Caki2 (cell line): ENCODE results near the gene GTF2F2. TPM values are rescaled to one million over a fixed set of nuclear protein-coding genes. Genes with fewer than 3 reads are reported as not detected.
"Not testable (repeated sequence)": the region's sequence is repeated elsewhere in the genome, so short reads cannot be mapped to it uniquely, and the experiment has no call there.

Experiments used
- DNase-seq: peaks from one replicate; pipeline ENCODE4 v3.0.0-alpha.2; 2015; ENCODE audit warnings: low read depth
- in situ Hi-C: cut with HindIII; loops from 2 replicates; pipeline ENCODE4 v1.10.0; 2016; ENCODE audit warnings: low sequenced_read_pairs, low pct_unique_long_range_greater_than_20kb, mixed read lengths
- total RNA-seq: library from RNA; depleted of rRNA; stranded (reverse); fragments of >200 nt; shearing (Covaris generic); gene quantifications from 2 replicates; pipeline ENCODE4 v1.2.3, GENCODE V29; 2014; ENCODE audit warnings: low replicate concordance

Gene GTF2F2
- total RNA-seq, 1 experiment from 2014 or later: 17.3 TPM

- in situ Hi-C loops: no loop called here
- no peak for DNase-seq
These were observed 146.9 kb downstream of the GTF2F2 start for GRCh38 chr13:45267215-45267614.

- in situ Hi-C loops: no loop called here
- DNase-seq: no peak
These were observed 148.9 kb downstream of the GTF2F2 start for GRCh38 chr13:45269204-45269603.

- no peak for DNase-seq
- in situ Hi-C loops: no loop called here
These were observed 156.6 kb downstream of the GTF2F2 start for GRCh38 chr13:45276913-45277312.

- in situ Hi-C loops: no loop called here
- DNase-seq: no peak
These were observed 157.9 kb downstream of the GTF2F2 start for GRCh38 chr13:45278096-45278645.

GRCh38 chr13:45280011-45280410, 159.7 kb downstream of the GTF2F2 start:
- DNase-seq: no peak
- in situ Hi-C loops: no loop called here

- peak; percentile 76 for DNase-seq
- in situ Hi-C loops: no loop called here
These were observed 160.7 kb downstream of the GTF2F2 start for GRCh38 chr13:45280751-45281634.

GRCh38 chr13:45282994-45283393, 162.7 kb downstream of the GTF2F2 start:
- in situ Hi-C loops: no loop called here
- no peak for DNase-seq

GRCh38 chr13:45289936-45290563, 169.7 kb downstream of the GTF2F2 start:
- no peak for DNase-seq
- in situ Hi-C loops: no loop called here

- no peak for DNase-seq
- in situ Hi-C loops: no loop called here
These were observed 171.9 kb downstream of the GTF2F2 start for GRCh38 chr13:45292176-45292575.

GRCh38 chr13:45295536-45295935, 175.2 kb downstream of the GTF2F2 start:
- in situ Hi-C loops: no loop called here
- DNase-seq: no peak

GRCh38 chr13:45296259-45296658, 175.9 kb downstream of the GTF2F2 start:
- in situ Hi-C loops: no loop called here
- DNase-seq: no peak

GRCh38 chr13:45297456-45298205, 177.3 kb downstream of the GTF2F2 start:
- in situ Hi-C loops: no loop called here
- no peak for DNase-seq

- in situ Hi-C loops: no loop called here
- no peak for DNase-seq
These were observed 177.8 kb downstream of the GTF2F2 start for GRCh38 chr13:45298206-45298505.

GRCh38 chr13:45298550-45298949, 178.2 kb downstream of the GTF2F2 start:
- in situ Hi-C loops, DNase-seq: not testable (repeated sequence)

- DNase-seq: no peak
- in situ Hi-C loops: no loop called here
These were observed 178.9 kb downstream of the GTF2F2 start for GRCh38 chr13:45299194-45299593.

- in situ Hi-C loops: no loop called here
- DNase-seq: no peak
These were observed 180.1 kb downstream of the GTF2F2 start for GRCh38 chr13:45300190-45300985.

GRCh38 chr13:45301263-45301662, 181.0 kb downstream of the GTF2F2 start:
- in situ Hi-C loops: no loop called here
- DNase-seq: no peak

- DNase-seq: no peak
- in situ Hi-C loops: no loop called here
These were observed 182.2 kb downstream of the GTF2F2 start for GRCh38 chr13:45302507-45302906.
